Peyer's patch (tissue), 4 donors: Measurements from ENCODE around the gene IFNL1.

ENCODE experiments used
- POLR2A ChIP-seq, 2 donors: fragments of 450-650 bp; IDR thresholded peaks; one replicate each; pipeline ENCODE4 v1.5.1; 2017; ENCODE audit warnings: antibody characterized with exemption in 2 of 2, mild to moderate bottlenecking in 2 of 2, moderate library complexity in 2 of 2
- TF ChIP-seq, protein P1 (sequence below), 6 experiments: fragments of 450-650 bp in 4 of 6; fragments of 200-600 bp in 2 of 6; sonication (generic) in 1 of 6; IDR thresholded peaks; one replicate each; pipeline ENCODE4 v1.5.1; 2017 to 2019; ENCODE audit warnings: antibody characterized with exemption in 6 of 6, mild to moderate bottlenecking in 3 of 6, moderate library complexity in 1 of 6

- TF ChIP-seq, protein P1, sequence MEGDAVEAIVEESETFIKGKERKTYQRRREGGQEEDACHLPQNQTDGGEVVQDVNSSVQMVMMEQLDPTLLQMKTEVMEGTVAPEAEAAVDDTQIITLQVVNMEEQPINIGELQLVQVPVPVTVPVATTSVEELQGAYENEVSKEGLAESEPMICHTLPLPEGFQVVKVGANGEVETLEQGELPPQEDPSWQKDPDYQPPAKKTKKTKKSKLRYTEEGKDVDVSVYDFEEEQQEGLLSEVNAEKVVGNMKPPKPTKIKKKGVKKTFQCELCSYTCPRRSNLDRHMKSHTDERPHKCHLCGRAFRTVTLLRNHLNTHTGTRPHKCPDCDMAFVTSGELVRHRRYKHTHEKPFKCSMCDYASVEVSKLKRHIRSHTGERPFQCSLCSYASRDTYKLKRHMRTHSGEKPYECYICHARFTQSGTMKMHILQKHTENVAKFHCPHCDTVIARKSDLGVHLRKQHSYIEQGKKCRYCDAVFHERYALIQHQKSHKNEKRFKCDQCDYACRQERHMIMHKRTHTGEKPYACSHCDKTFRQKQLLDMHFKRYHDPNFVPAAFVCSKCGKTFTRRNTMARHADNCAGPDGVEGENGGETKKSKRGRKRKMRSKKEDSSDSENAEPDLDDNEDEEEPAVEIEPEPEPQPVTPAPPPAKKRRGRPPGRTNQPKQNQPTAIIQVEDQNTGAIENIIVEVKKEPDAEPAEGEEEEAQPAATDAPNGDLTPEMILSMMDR (IDR thresholded peaks at IDR 0.05) = no peak
- no peak for TF ChIP-seq POLR2A (IDR thresholded peaks at IDR 0.05)
Observed at GRCh38 chr19:39347332-39348164, 51.3 kb downstream of the IFNL1 start.
